Peyer's patch (tissue), 4 donors: ENCODE results near the gene NPHP3. TPM values are rescaled to one million over a fixed set of nuclear protein-coding genes. Genes with fewer than 3 reads are reported as not detected.

Experiments
- DNase-seq, 3 donors: peaks; one replicate each; pipeline ENCODE4 v3.0.0-alpha.2; 2017 to 2019
- H3K27ac ChIP-seq, 4 donors: fragments of 200-600 bp; sonication (generic); one replicate each; pipeline ENCODE4 v1.5.1; 2016 to 2019
- H3K27me3 ChIP-seq, 2 donors: fragments of 200-600 bp; sonication (generic); one replicate each; pipeline ENCODE4 v1.5.1; 2019
- H3K36me3 ChIP-seq, 3 donors: fragments of 200-600 bp; sonication (generic); one replicate each; pipeline ENCODE4 v1.5.1; 2016 to 2019
- H3K4me1 ChIP-seq, 4 donors: fragments of 200-600 bp; sonication (generic); one replicate each; pipeline ENCODE4 v1.5.1; 2016 to 2019
- H3K4me3 ChIP-seq, 4 donors: fragments of 200-600 bp; sonication (generic); 1 replicate in 3 of 4; 2 replicates in 1 of 4; pipeline ENCODE4 v1.5.1; 2016 to 2019; ENCODE audit warnings: mild to moderate bottlenecking in 1 of 4
- H3K9me3 ChIP-seq, 4 donors: fragments of 200-600 bp; sonication (generic); one replicate each; pipeline ENCODE4 v1.5.1; 2016 to 2019; ENCODE audit warnings: mild to moderate bottlenecking in 1 of 4
- POLR2A ChIP-seq, 2 donors: fragments of 450-650 bp; IDR thresholded peaks; one replicate each; pipeline ENCODE4 v1.5.1; 2017; ENCODE audit warnings: antibody characterized with exemption in 2 of 2, mild to moderate bottlenecking in 2 of 2, moderate library complexity in 2 of 2
- total RNA-seq, 4 donors: library from RNA; depleted of rRNA; stranded (reverse); fragments of >200 nt; gene quantifications; one replicate each; pipeline ENCODE4 v1.1.0, GENCODE V29; 2016
- TF ChIP-seq, protein P1 (sequence below), 6 experiments: fragments of 450-650 bp in 4 of 6; fragments of 200-600 bp in 2 of 6; sonication (generic) in 1 of 6; IDR thresholded peaks; one replicate each; pipeline ENCODE4 v1.5.1; 2017 to 2019; ENCODE audit warnings: antibody characterized with exemption in 6 of 6, mild to moderate bottlenecking in 3 of 6, moderate library complexity in 1 of 6

Gene NPHP3
- total RNA-seq, 4 donors from 2014 or later: 20.5 to 67.6 (median 45.4) TPM

DNA sequence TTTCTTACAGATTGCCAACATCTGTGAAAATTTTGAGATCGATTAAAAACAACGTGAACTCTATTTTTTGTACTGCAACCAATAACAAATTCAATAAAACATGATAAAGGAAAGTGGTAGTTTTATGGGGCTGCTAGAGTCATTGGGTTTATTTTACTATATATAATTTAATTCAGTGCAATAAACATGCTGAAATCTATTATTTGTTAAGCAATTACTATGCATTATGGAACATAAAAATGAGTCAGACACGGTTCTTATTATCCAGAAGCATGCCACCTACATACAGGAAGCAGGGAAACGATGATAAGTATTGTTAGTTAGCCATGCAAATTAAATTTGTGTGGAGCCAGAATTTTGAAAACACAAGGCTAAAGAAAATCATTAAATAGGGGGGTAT is 27.2 kb downstream of the NPHP3 start:
- Histone ChIP-seq H3K27ac (no peak overlapping the region), H3K9me3 (no peaks in the 10 kb centered on the region), H3K36me3 (peaks cover 0 to 82% (median 0%) of the 10 kb centered on the region in 3 donors), H3K27me3 (no peaks in the 10 kb centered on the region), H3K4me1 (no peaks in the 10 kb centered on the region), H3K4me3 (no peak overlapping the region)
- DNase-seq: no peak
- no peak for TF ChIP-seq POLR2A (IDR thresholded peaks at IDR 0.05)
- TF ChIP-seq, protein P1, sequence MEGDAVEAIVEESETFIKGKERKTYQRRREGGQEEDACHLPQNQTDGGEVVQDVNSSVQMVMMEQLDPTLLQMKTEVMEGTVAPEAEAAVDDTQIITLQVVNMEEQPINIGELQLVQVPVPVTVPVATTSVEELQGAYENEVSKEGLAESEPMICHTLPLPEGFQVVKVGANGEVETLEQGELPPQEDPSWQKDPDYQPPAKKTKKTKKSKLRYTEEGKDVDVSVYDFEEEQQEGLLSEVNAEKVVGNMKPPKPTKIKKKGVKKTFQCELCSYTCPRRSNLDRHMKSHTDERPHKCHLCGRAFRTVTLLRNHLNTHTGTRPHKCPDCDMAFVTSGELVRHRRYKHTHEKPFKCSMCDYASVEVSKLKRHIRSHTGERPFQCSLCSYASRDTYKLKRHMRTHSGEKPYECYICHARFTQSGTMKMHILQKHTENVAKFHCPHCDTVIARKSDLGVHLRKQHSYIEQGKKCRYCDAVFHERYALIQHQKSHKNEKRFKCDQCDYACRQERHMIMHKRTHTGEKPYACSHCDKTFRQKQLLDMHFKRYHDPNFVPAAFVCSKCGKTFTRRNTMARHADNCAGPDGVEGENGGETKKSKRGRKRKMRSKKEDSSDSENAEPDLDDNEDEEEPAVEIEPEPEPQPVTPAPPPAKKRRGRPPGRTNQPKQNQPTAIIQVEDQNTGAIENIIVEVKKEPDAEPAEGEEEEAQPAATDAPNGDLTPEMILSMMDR (IDR thresholded peaks at IDR 0.05): no peak

DNA sequence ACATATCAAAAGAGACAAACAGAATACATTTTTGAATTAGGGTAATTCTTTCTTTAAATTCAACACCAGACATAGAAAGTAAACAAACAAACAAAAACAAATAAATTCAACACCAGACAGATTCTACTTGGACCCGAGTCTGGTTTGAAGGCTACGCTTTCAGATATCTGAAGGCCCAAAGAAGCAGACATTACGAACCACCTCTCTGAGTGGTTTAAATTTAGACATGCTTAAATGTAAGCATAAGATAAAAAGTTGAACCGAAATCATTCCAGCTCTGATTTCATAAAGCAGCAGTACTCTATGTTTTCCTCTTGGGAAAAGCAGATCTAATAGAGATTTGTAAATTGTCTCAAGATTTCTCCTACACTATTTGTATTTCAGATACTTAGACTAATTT is 32.2 kb downstream of the NPHP3 start:
- H3K36me3 ChIP-seq: peaks cover 0 to 85% (median 0%) of the 10 kb centered on the region in 3 donors

DNA sequence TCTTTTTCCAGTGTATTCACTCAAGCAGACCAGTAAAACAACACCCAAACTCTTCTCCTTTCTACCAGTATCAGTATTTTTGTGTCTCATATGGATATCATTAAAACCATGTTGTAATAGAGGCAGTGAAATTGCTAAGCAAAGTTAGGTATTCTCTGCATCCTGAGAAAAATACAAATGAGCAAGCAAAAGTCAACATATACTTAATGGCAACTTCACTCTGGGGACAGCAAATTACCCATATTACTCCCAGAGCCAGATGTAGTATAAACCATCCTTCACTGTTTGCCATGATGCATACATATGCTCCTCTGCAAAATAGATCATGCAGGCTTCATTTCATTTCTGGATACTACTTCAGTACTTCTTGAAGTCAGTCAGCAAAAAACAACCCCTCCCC is 40.0 kb downstream of the NPHP3 start:
- peaks cover 0 to 83% (median 0%) of the 10 kb centered on the region in 3 donors for H3K36me3 ChIP-seq
- H3K4me3 ChIP-seq: no peak overlapping the region
- TF ChIP-seq POLR2A (IDR thresholded peaks at IDR 0.05): no peak
- TF ChIP-seq, protein P1 (IDR thresholded peaks at IDR 0.05): no peak
- H3K27ac ChIP-seq: no peak overlapping the region
- no peaks in the 10 kb centered on the region for H3K27me3 ChIP-seq
- H3K9me3 ChIP-seq: no peaks in the 10 kb centered on the region
- H3K4me1 ChIP-seq: no peaks in the 10 kb centered on the region
- no peak for DNase-seq

More for the DNA sequence above, 32.2 kb downstream of the NPHP3 start:
- H3K4me1 ChIP-seq: no peaks in the 10 kb centered on the region
- no peak overlapping the region for H3K4me3 ChIP-seq
- H3K27ac ChIP-seq: no peak overlapping the region
- TF ChIP-seq, protein P1 (IDR thresholded peaks at IDR 0.05): no peak
- no peak for TF ChIP-seq POLR2A (IDR thresholded peaks at IDR 0.05)
- H3K9me3 ChIP-seq: no peaks in the 10 kb centered on the region
- DNase-seq: no peak
- no peaks in the 10 kb centered on the region for H3K27me3 ChIP-seq

DNA sequence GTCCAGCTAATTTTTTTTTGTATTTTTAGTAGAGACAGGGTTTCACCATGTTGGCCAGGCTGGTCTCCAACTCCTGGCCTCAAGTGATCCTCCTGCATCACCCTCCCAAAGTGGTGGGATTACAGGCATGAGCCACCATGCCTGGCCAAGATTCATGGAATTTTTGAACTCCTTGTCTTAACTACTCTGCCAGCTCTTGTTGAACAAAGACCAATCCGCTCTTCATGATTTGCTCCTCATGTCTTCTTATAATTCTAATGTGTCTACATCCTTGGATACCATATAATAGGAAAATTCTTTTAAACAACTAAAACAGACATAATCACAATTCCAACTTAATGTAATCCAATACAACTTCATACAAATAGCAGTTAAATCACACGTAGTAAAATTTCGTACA is 40.8 kb downstream of the NPHP3 start:
- Histone ChIP-seq H3K9me3 (no peaks in the 10 kb centered on the region), H3K4me3 (no peak overlapping the region), H3K4me1 (no peaks in the 10 kb centered on the region), H3K27ac (no peak overlapping the region), H3K36me3 (peaks cover 0 to 84% (median 0%) of the 10 kb centered on the region in 3 donors), H3K27me3 (no peaks in the 10 kb centered on the region)
- TF ChIP-seq POLR2A (IDR thresholded peaks at IDR 0.05): no peak
- no peak for DNase-seq

DNA sequence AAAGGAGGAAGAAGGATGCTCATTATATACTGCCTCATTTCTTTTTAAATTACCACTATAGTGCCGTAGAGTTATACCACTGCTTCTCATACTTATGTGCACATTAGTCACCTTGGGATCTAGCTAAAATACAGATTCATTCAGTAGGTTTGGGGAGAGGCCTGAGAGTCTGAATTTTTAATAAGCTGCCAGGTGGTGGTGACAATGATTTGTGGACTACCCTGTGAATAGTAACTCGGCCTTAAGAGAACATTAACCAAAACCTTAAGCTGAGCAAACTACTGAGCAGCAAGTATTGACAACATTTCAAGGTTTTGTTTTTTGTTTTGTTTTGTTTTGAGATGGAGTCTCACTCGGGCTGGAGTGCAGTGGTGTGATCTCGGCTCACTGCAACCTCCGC is 42.3 kb downstream of the NPHP3 start:
- Histone ChIP-seq H3K36me3 (peaks cover 0 to 84% (median 0%) of the 10 kb centered on the region in 3 donors), H3K4me1 (no peaks in the 10 kb centered on the region), H3K4me3 (no peak overlapping the region), H3K27me3 (no peaks in the 10 kb centered on the region), H3K27ac (no peak overlapping the region), H3K9me3 (no peaks in the 10 kb centered on the region)
- no peak for DNase-seq
- TF ChIP-seq, protein P1 (IDR thresholded peaks at IDR 0.05): no peak
- no peak for TF ChIP-seq POLR2A (IDR thresholded peaks at IDR 0.05)

DNA sequence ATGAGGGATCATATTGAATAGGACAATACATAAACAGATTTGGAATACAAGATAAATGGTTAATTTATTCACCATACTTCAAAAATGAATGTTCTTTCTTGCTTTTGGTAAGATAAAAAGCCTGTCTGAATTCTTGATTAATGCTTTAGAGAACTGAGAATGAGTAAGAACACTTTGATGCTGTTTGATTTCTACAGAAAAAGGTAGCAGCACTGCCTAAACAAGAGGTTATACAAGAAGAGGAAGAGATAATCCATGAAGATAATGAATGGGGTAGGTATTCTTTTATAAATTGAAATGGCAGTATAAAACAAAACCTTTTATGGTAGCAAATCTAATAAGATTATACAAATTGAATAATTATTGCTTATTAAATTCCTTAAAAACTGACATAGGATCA is 46.8 kb downstream of the NPHP3 start:
- Histone ChIP-seq H3K27ac (no peak overlapping the region), H3K36me3 (peaks cover 0 to 87% (median 0%) of the 10 kb centered on the region in 3 donors), H3K9me3 (no peaks in the 10 kb centered on the region), H3K4me1 (no peaks in the 10 kb centered on the region), H3K4me3 (no peak overlapping the region), H3K27me3 (no peaks in the 10 kb centered on the region)
- TF ChIP-seq, protein P1 (IDR thresholded peaks at IDR 0.05): no peak
- no peak for TF ChIP-seq POLR2A (IDR thresholded peaks at IDR 0.05)
- DNase-seq: no peak
